ENCODE measurements around the gene PERM1.
A peak's percentile ranks its signal among the peaks of the same experiment; 100 is the strongest.

Gene PERM1

GRCh38 chr1:975896-976683 lies 5.8 kb downstream of the PERM1 start:
- peak; percentile 77 for DNase-seq

- DNase-seq: no peak
Observed at GRCh38 chr1:975365-975764, 6.5 kb downstream of the PERM1 start.

- DNase-seq: no peak
Observed at GRCh38 chr1:974687-975328, 7.1 kb downstream of the PERM1 start.

GRCh38 chr1:974293-974640 lies 7.6 kb downstream of the PERM1 start:
- no peak for DNase-seq

GRCh38 chr1:973459-974292 lies 8.2 kb downstream of the PERM1 start:
- DNase-seq: no peak

- no peak for DNase-seq
Observed at GRCh38 chr1:972726-973458, 9.0 kb downstream of the PERM1 start.

GRCh38 chr1:971751-972506 lies 10.0 kb downstream of the PERM1 start:
- DNase-seq: no peak

GRCh38 chr1:970973-971730 lies 10.7 kb downstream of the PERM1 start:
- DNase-seq: no peak

- no peak for DNase-seq
Observed at GRCh38 chr1:970242-970972, 11.5 kb downstream of the PERM1 start.

GRCh38 chr1:969260-969855 lies 12.5 kb downstream of the PERM1 start:
- no peak for DNase-seq

GRCh38 chr1:967466-968343 lies 14.2 kb downstream of the PERM1 start:
- DNase-seq: no peak

- peak; percentile 91 for DNase-seq
Observed at GRCh38 chr1:966704-967300, 15.1 kb downstream of the PERM1 start.

GRCh38 chr1:966135-966703 lies 15.7 kb downstream of the PERM1 start, which contains the start of gene PLEKHN1:
Gene PLEKHN1 (plus strand): TSS chr1:966482. CDS start chr1:966532, 50 bp downstream.
- DNase-seq: peak; percentile 61

GRCh38 chr1:965526-966134 lies 16.3 kb downstream of the PERM1 start:
- DNase-seq: no peak

- DNase-seq: no peak
Observed at GRCh38 chr1:964691-965525, 17.0 kb downstream of the PERM1 start.

- no peak for DNase-seq
Observed at GRCh38 chr1:963746-964525, 18.0 kb downstream of the PERM1 start.

Data from stimulated activated CD8-positive, alpha-beta memory T cell treated with anti-CD3 and anti-CD28 coated beads, Interleukin-4, amount 100 ng/mL, for 48 hours (primary cell).